H54 (cell line): ENCODE results near the gene ZC3H18.
"Not testable (repeated sequence)": the region's sequence is repeated elsewhere in the genome, so short reads cannot be mapped to it uniquely, and the experiment has no call there.

Experiments used
- DNase-seq: peaks from one replicate; pipeline ENCODE4 v3.0.0; 2011; ENCODE audit warnings: low spot score, mixed read lengths; ENCODE audit not compliant: insufficient read length
- FAIRE-seq: peaks from 3 replicates; lab custom pipeline; 2011; peaks lifted over from hg19 to GRCh38; lab: Jason Lieb, UNC
- POLR2A ChIP-seq: IDR thresholded peaks from 2 replicates; pipeline ENCODE4 v1.6.1; 2011; ENCODE audit warnings: low read depth, mild to moderate bottlenecking, low read length

Gene ZC3H18

GRCh38 chr16:88602091-88602490, 31.9 kb downstream of the ZC3H18 start:
- no peak for DNase-seq

GRCh38 chr16:88605186-88606147, 35.3 kb downstream of the ZC3H18 start:
- no peak for TF ChIP-seq POLR2A
- no peak for DNase-seq
- no peak for FAIRE-seq

More at GRCh38 chr16:88602091-88602490, 31.9 kb downstream of the ZC3H18 start:
- TF ChIP-seq POLR2A = no peak
- no peak for FAIRE-seq

DNA sequence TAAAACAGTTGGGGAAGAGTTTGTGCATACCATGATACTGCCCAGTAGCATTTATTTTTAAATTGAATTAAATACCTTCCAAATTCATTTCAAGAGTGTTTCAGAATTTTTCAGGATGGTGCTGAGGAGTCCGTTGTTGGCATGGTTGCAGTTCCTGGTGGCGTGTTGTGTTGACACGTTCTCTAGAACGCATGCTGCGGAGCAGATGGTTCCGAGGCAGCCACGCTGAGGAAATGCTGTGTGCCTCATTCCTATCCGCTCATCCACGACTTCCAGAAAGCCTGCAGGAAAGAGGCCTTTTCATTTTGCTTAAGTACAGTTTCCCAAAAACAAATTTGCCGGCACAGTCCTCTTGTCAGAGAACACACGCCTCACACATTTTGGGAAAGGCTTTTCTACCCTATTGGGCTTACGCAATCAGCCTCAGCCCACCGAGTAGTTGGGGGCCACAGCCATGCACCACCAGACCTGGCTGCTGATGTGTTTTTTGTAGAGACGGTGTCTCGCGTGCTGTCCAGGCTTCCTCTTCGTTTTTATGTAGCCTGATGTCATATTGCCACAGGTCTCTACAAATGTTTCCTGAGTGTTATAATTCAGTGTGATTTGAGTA, 36.0 kb downstream of the ZC3H18 start:
- no peak for DNase-seq
- no peak for FAIRE-seq
- no peak for TF ChIP-seq POLR2A

GRCh38 chr16:88608076-88608475, 37.9 kb downstream of the ZC3H18 start:
- FAIRE-seq (no peak), DNase-seq (no peak)
- no peak for TF ChIP-seq POLR2A

- DNase-seq, FAIRE-seq: not testable (repeated sequence)
These were observed 39.2 kb downstream of the ZC3H18 start for GRCh38 chr16:88609426-88609825.

- no peak for TF ChIP-seq POLR2A
- DNase-seq = no peak
- FAIRE-seq = no peak
These were observed 39.9 kb downstream of the ZC3H18 start for GRCh38 chr16:88610080-88610479.

DNA sequence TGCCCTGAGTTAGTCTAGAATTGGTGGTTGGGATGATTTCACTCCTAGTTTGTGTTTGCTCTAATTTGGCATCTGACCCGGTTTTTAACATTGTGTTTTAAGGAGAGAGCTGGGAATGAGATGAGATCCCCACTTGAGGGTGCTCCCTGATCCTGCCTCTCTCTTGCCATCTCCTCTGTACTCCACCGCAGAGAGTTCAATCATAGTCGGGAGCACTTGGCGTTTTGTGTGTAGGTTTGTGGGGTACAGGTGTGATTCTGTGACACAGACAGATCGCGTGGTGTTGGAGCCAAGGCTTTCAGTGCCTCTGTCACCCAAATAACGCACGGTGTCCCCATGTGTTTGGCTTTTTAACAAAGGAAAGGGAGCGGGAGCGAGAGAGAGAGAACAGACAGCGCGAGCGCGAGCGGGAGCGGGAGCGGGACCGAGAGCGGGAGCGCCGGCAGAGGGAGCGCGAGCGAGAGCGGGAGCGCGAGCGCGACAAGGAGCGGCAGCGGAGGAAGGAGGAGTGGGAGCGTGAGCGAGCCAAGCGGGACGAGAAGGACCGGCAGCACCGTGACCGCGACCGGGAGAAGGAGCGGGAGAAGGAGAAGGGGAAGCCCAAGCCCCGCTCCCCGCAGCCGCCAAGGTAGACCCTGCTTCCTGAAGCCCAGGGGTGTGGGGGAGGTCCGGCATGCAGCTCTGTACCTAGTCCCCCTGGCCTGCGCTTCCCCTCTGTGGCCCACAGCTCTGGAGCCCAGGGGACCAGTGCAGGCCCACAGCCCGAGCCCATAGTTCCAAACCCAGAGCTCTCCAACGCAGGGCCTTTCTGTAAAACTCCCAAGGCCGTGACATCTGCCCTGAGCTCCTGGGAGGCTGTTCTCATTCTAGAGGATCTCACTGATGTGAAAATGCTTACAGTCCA, 41.0 kb downstream of the ZC3H18 start:
- FAIRE-seq (no peak), DNase-seq (no peak)
- TF ChIP-seq POLR2A = no peak

GRCh38 chr16:88613293-88613692, 43.1 kb downstream of the ZC3H18 start:
- DNase-seq = no peak
- FAIRE-seq = no peak
- TF ChIP-seq POLR2A = no peak

DNA sequence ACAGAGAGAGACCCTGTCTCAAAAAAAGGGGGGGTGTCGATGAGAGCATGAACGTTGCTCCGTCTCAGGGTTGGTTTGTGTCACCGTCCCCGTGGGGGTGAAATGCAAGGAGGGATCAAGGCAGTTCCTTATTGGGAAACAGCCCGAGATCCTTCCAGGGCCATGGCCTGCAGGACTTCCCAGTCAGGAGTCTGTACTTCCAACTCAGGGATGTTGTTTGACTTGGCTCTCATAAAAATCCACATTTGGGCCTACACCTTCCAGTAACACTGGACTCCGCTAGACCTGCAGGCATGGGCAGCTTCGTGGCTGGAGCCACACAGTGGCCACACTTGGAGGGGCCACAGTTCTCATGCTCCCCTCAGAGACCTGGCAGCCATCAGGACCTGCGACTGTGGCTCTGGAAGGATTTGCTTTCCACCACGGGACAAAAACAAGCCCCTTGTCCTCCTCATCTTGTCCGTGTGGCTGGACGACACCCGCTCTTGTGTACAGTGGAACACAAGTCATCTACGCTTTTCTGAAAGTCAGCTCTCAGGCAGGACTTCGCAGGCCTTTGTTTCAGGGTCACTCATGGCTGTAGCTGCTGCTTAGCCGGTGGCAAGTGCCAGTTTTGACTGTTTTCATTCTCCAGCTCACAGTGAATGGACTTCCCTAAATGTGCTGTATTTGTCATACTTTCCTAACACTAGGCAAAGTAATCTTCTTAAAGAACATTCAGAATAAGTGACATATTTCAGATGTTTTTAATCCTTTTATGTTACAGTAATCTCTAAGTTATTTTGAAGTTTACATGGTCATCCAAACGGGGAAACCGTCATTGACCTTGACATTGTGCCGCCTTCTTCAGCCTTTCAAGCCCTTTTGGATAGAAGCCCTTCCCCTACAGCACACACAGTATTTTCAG, 44.0 kb downstream of the ZC3H18 start:
- TF ChIP-seq POLR2A = no peak
- no peak for FAIRE-seq
- no peak for DNase-seq

DNA sequence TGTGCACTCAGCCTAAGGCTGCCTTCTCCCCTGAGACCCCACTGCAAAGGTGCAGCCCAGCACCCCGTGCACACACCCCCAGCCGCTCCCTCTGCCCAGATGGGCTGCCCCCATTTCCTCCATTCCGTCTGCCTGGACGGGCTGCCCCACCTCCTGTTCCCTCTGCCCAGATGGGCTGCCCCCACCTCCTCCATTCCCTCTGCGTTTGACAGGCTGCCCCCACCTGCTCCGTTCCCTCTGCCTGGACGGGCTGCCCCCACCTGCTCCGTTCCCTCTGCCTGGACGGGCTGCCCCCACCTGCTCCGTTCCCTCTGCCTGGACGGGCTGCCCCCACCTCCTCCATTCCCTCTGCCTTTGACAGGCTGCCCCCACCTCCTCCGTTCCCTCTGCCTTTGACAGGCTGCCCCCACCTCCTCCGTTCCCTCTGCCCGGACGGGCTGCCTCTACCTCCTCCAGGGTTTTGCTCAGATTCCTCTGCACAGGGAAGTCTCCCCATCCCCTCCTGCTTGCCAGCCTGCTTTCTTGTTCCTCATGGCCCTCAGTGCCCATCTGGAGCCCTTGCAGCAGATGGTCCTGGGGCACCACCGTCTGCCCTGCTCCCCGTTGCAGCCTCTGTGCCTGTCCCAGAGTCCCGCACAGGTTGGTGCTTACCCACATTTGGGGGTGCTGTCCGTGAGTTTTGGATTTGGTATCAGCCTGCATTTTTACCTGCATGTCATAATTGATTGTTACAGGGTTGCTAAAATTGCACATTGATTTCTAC, 44.8 kb downstream of the ZC3H18 start:
- FAIRE-seq = no peak
- TF ChIP-seq POLR2A = no peak
- no peak for DNase-seq

DNA sequence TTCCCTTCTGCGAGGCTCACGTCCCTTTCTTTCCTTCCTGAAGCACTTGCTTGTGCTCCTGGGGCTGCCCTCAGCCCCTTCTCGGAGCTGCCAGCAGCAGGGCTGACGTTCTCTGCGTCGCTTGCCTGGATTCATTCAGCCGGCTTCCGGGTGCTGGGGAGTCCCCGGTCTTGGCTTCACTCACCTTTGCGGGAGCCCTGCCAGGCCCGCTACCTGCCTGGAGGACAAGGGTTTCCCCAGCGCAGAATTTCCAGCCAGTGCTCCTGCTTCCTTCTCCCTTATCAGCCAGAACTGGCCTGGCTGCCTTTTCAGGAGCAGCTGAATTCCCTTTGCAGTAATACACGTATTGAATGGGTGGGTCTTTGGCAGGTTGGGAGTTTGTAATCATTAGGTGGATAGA, 46.1 kb downstream of the ZC3H18 start:
- TF ChIP-seq POLR2A = no peak
- FAIRE-seq (no peak), DNase-seq (no peak)

GRCh38 chr16:88616736-88617135, 46.5 kb downstream of the ZC3H18 start:
- FAIRE-seq (no peak), DNase-seq (no peak)
- TF ChIP-seq POLR2A = no peak
